T47D (cell line): ENCODE measurements around the gene ANO3.

ENCODE experiments used
- DNase-seq, 2 experiments: peaks; one replicate each; pipeline versions ENCODE4 v3.0.0 to v3.0.0-alpha.2; 2011 to 2012; ENCODE audit warnings: low read depth in 1 of 2, low spot score in 1 of 2
- JUND ChIP-seq: IDR thresholded peaks from 2 replicates; pipeline ENCODE4 v1.6.1; 2012; ENCODE audit warnings: low read depth
- in situ Hi-C: cut with HindIII; loops from 2 replicates; pipeline ENCODE4 v1.10.0; 2016; ENCODE audit warnings: low sequenced_read_pairs, low pct_unique_long_range_greater_than_20kb

ANO3 gene

GRCh38 chr11:26326793-26327400 is 5.0 kb upstream of the ANO3 start:
- TF ChIP-seq JUND = no peak
- in situ Hi-C loops = no loop called here
- DNase-seq = peak in 1 of 2 experiments; percentile 9

GRCh38 chr11:26329206-26329605 is 2.7 kb upstream of the ANO3 start:
- in situ Hi-C loops = no loop called here
- no peak for DNase-seq
- TF ChIP-seq JUND = no peak

GRCh38 chr11:26330262-26330661 is 1.7 kb upstream of the ANO3 start:
- DNase-seq = no peak
- no peak for TF ChIP-seq JUND
- in situ Hi-C loops = no loop called here

GRCh38 chr11:26332572-26332915 is 614 bp downstream of the ANO3 start:
- in situ Hi-C loops = no loop called here
- no peak for TF ChIP-seq JUND
- DNase-seq = no peak

GRCh38 chr11:26333906-26334305 is 2.0 kb downstream of the ANO3 start:
- DNase-seq = no peak
- in situ Hi-C loops = no loop called here
- TF ChIP-seq JUND = no peak

- TF ChIP-seq JUND = no peak
- no peak for DNase-seq
- in situ Hi-C loops = no loop called here
Observed at GRCh38 chr11:26335903-26336302, 4.0 kb downstream of the ANO3 start.

- in situ Hi-C loops = no loop called here
- TF ChIP-seq JUND = no peak
- no peak for DNase-seq
Observed at GRCh38 chr11:26344647-26345046, 12.7 kb downstream of the ANO3 start.

- in situ Hi-C loops = no loop called here
- no peak for TF ChIP-seq JUND
- DNase-seq = no peak
Observed at GRCh38 chr11:26348776-26349175, 16.8 kb downstream of the ANO3 start.

- TF ChIP-seq JUND = no peak
- in situ Hi-C loops = no loop called here
- no peak for DNase-seq
Observed at GRCh38 chr11:26350002-26350401, 18.1 kb downstream of the ANO3 start.

GRCh38 chr11:26353010-26353409 is 21.1 kb downstream of the ANO3 start:
- no peak for DNase-seq
- in situ Hi-C loops = no loop called here
- no peak for TF ChIP-seq JUND

- DNase-seq = no peak
- in situ Hi-C loops = no loop called here
- TF ChIP-seq JUND = no peak
Observed at GRCh38 chr11:26359055-26359454, 27.1 kb downstream of the ANO3 start.

- DNase-seq = peak in 1 of 2 experiments; percentile 22
- in situ Hi-C loops = no loop called here
- no peak for TF ChIP-seq JUND
Observed at GRCh38 chr11:26365284-26365683, 33.4 kb downstream of the ANO3 start.

- no peak for DNase-seq
- in situ Hi-C loops = no loop called here
- TF ChIP-seq JUND = no peak
Observed at GRCh38 chr11:26377619-26378018, 45.7 kb downstream of the ANO3 start.

- TF ChIP-seq JUND = no peak
- in situ Hi-C loops = no loop called here
- DNase-seq = no peak
Observed at GRCh38 chr11:26399336-26399735, 67.4 kb downstream of the ANO3 start.
